ENCODE results near the gene CD48. TPM values are rescaled to one million over a fixed set of nuclear protein-coding genes. Genes with fewer than 3 reads are reported as not detected.
"Not testable (repeated sequence)": the region's sequence is repeated elsewhere in the genome, so short reads cannot be mapped to it uniquely, and the experiment has no call there.

Gene CD48
- total RNA-seq, 2 donors from 2014 or later: 386 to 387 TPM

DNA sequence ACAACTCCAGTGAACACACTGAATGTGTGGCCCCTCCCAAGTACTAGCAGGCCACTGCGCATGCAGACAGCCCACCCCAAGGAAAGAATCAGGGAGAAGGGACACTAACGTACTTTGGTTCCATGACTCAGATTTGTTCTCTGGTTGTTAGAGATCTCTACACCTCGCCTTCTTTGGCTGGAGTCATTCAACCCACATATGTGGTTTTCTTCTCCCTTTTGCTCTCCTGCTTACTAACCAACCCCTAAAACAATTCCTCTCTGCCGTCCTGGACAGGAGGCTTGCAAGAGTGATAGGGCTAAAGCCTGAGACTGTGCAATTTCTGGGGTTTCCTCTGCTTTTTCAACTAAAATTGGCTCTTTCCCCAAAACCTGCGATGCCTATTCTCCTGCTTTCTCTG is 5.7 kb upstream of the CD48 start:
- ATAC-seq (no peak), DNase-seq (no peak)
- H3K9me3 ChIP-seq (ENCODE audit: control insufficient read depth, low read length, poor library complexity, severe bottlenecking): no peaks in the 10 kb centered on the region
- Mint-ChIP-seq H3K4me3 (no peak overlapping the region), H3K27ac (peak overlapping the region; percentile 9), H3K36me3 (ENCODE audit: low read depth) (peaks cover 3% of the 10 kb centered on the region), H3K4me1 (peaks cover 32% of the 10 kb centered on the region), H3K27me3 (peaks cover 8% of the 10 kb centered on the region)

DNA sequence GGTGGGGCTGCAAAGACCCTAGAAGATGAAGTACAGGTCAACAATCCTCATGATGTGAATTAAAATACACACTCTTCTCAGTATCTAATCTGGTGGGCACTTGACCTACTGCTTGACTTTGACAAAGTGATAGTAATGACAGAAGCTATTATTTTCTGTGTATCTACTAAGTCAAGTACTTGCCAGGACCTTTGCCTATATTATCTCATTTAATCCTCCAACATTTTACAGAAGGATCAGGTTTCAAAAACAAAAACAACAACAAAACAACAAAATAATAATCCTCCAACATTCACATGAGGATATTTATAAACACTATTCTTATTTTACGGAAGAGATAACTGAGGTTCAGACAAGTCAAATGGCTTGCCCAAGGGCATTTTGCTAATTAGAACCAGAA is 4.4 kb upstream of the CD48 start:
- Mint-ChIP-seq H3K27ac (no peak overlapping the region), H3K27me3 (peaks cover 8% of the 10 kb centered on the region), H3K4me3 (no peak overlapping the region), H3K4me1 (peaks cover 36% of the 10 kb centered on the region), H3K36me3 (ENCODE audit: low read depth) (peaks cover 3% of the 10 kb centered on the region)
- ATAC-seq (no peak), DNase-seq (no peak)
- no peaks in the 10 kb centered on the region for H3K9me3 ChIP-seq (ENCODE audit: control insufficient read depth, low read length, poor library complexity, severe bottlenecking)

DNA sequence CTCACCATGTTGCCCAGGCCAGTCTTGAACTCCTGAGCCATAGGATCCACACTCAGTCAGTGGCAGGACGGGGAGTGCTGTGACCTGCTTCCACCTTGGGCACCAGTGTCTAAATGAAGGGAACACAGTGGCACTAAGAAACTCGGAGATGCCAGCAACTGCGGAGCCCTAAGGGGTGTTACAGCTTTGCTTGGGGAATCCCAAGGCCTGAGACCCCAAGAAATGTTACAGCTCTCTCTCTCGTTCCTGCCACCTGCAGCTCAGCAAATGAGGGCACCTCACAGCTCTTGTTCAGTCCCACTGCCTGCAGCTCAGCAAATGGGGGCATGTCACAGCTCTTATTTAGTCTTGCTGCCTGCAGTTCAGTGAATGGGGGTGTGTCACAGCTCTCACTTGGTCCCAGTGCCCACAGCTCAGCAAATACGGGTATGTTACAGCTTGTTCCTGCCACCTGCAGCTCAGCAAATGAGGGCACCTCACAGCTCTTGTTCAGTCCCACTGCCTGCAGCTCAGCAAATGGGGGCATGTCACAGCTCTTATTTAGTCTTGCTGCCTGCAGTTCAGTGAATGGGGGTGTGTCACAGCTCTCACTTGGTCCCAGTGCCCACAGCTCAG is 2.5 kb upstream of the CD48 start:
- not testable (repeated sequence) for H3K9me3 ChIP-seq (ENCODE audit: control insufficient read depth, low read length, poor library complexity, severe bottlenecking); H3K4me3 Mint-ChIP-seq; DNase-seq; H3K36me3 Mint-ChIP-seq (ENCODE audit: low read depth); H3K27me3 Mint-ChIP-seq; H3K27ac Mint-ChIP-seq
- peaks cover 39% of the 10 kb centered on the region for H3K4me1 Mint-ChIP-seq
- ATAC-seq: peak; percentile 11

DNA sequence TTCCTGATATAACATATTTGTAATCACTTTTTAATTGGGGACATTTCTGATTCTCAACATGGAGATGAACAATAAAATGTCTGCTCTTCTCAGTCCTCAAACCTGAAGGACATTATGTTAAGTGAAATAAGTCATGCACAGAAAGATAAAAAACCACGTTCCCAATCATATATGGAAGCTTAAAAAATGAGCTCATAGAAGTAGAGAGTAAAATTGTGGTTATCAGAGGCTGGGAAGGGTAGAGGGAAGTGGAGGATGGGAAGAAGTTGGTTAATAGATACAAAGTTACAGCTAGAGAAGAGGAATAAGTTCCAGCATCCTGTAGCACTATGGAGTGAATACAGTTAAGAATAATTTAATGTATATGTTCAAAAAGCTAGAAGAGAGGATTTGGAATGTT is 1.5 kb upstream of the CD48 start:
- H3K9me3 ChIP-seq (ENCODE audit: control insufficient read depth, low read length, poor library complexity, severe bottlenecking): no peaks in the 10 kb centered on the region
- DNase-seq: no peak
- peaks cover 8% of the 10 kb centered on the region for H3K27me3 Mint-ChIP-seq
- no peak overlapping the region for H3K4me3 Mint-ChIP-seq
- no peak overlapping the region for H3K27ac Mint-ChIP-seq
- no peak for ATAC-seq
- peaks cover 3% of the 10 kb centered on the region for H3K36me3 Mint-ChIP-seq (ENCODE audit: low read depth)
- peaks cover 39% of the 10 kb centered on the region for H3K4me1 Mint-ChIP-seq

DNA sequence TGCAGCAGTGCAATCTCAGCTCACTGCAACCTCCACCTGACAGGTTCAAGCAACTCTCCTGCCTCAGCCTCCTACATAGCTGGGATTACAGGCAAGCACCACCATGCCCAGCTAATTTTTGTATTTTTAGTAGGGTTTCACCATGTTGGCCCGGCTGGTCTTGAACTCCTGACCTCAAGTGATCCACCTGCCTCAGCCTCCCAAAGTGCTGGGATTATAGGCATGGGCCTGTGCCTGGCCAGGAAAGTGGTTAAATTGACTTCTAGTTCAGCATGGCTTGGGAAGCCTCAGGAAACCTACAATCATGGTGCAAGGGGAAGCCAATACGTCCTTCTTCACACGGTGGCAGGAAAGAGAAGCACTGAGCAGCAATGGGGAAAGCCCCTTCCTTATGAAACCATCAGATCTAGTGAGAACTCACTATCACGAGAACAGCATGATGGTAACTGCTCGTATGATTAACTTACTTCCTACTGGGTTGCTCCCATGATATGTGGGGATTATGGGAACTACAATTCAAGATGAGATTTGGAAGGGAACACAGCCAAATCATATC is 981 bp upstream of the CD48 start:
- H3K27ac Mint-ChIP-seq; H3K36me3 Mint-ChIP-seq (ENCODE audit: low read depth); H3K27me3 Mint-ChIP-seq; H3K4me3 Mint-ChIP-seq; H3K9me3 ChIP-seq (ENCODE audit: control insufficient read depth, low read length, poor library complexity, severe bottlenecking): not testable (repeated sequence)
- DNase-seq (peak in 2 of 3 donors; percentile 26 to 36), ATAC-seq (peak; percentile 73)
- peaks cover 37% of the 10 kb centered on the region for H3K4me1 Mint-ChIP-seq

DNA sequence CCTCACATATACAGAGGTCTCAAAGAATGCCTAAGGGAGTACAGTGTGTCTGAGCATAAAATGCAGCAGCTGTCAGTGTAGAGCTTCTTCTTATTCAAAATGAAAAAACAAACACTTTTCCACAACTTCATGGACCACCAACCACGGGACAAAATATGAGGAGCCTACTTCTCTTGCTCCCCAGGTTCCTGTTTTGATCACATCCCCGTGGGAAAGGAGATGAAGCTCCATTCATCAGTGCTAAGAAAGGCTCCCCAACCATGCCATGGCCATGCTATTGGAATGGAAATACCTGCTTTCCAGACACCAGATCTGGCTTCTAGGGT is 383 bp downstream of the CD48 start:
- no peaks in the 10 kb centered on the region for H3K9me3 ChIP-seq (ENCODE audit: control insufficient read depth, low read length, poor library complexity, severe bottlenecking)
- Mint-ChIP-seq H3K36me3 (ENCODE audit: low read depth) (no peaks in the 10 kb centered on the region), H3K27ac (no peak overlapping the region), H3K4me1 (peaks cover 32% of the 10 kb centered on the region), H3K27me3 (peaks cover 2% of the 10 kb centered on the region), H3K4me3 (no peak overlapping the region)
- ATAC-seq (no peak), DNase-seq (no peak)

DNA sequence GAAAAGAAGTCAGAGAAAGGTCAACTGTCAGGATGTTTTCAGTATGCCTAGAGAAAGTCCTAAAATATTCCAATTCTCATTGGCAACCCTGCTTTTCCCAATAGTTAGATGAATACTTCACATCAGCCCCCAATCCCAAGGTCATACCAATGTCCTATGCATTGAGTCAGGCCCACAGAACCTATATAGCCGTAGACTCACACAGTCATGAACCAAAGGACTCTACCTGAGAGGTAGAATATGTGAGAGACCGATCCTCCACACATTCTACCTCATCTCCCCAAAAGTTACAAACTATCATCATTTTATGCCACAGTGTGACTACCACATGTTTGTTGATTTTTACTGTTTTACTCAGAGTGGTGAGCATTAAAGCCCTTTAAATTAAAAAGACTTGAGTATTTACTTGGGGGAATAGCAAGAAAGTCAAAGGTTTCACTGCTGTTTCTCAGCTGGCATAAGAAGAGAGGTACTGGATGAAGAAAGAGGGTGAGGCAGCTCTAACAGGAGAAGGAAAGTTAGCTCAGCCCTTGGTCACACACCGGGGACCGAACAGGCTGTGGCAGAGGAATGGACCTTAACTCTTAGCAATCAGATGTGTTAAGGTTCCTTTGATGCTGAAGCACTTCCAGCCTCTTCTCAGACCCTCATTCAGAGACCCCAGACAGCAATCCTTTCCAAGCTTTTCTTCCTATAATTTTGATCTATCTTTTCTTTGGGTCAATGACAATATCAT is 937 bp downstream of the CD48 start:
- peaks cover 35% of the 10 kb centered on the region for H3K4me1 Mint-ChIP-seq
- H3K4me3 Mint-ChIP-seq: no peak overlapping the region
- DNase-seq (no peak), ATAC-seq (no peak)
- no peaks in the 10 kb centered on the region for H3K27me3 Mint-ChIP-seq
- H3K36me3 Mint-ChIP-seq (ENCODE audit: low read depth): no peaks in the 10 kb centered on the region
- H3K27ac Mint-ChIP-seq: no peak overlapping the region
- no peaks in the 10 kb centered on the region for H3K9me3 ChIP-seq (ENCODE audit: control insufficient read depth, low read length, poor library complexity, severe bottlenecking)

DNA sequence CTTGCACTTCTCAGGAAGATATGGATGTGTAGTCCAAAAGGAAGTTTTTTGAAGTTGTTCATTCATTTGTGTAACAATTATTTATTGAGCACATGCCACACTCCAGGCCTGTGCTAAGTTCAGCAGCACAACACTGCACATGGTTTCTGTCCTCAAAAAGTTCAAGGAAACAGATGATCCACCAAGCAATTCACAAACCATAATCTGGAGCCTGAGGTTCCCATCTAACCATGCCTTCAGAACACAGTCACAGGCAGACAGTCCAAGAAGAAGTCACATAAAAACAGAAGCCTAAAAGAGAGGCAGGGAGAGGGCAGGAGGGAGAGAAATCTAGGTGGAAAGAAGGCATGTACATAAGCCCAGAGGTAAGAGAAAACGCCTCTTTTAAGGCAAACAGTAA is 1.9 kb downstream of the CD48 start:
- Mint-ChIP-seq H3K4me1 (peaks cover 44% of the 10 kb centered on the region), H3K27ac (no peak overlapping the region), H3K4me3 (no peak overlapping the region), H3K36me3 (ENCODE audit: low read depth) (no peaks in the 10 kb centered on the region), H3K27me3 (no peaks in the 10 kb centered on the region)
- H3K9me3 ChIP-seq (ENCODE audit: control insufficient read depth, low read length, poor library complexity, severe bottlenecking): no peaks in the 10 kb centered on the region
- DNase-seq: no peak
- ATAC-seq: no peak

DNA sequence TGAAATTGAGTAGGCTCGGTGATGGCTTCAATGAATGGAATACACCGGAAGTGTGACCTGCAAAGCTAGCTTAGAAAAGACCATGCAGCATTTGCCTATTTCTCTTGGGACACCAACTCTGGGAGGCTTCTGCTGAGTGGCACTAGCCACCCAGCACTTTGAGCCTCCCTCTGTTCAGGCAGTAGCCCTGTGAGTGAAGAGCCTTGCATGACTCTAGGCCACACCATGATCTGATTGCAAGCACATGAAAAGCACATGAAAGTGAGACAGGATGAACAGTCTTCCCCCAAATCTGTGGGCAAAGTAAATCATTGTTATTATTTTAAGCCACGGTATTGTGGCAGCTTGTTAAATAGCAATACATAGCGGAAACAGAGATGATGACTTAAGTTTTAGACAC is 2.8 kb downstream of the CD48 start:
- Mint-ChIP-seq H3K27ac (no peak overlapping the region), H3K27me3 (no peaks in the 10 kb centered on the region), H3K4me1 (peaks cover 47% of the 10 kb centered on the region), H3K4me3 (no peak overlapping the region), H3K36me3 (ENCODE audit: low read depth) (peaks cover 2% of the 10 kb centered on the region)
- DNase-seq (no peak), ATAC-seq (peak; percentile 23)
- no peaks in the 10 kb centered on the region for H3K9me3 ChIP-seq (ENCODE audit: control insufficient read depth, low read length, poor library complexity, severe bottlenecking)

DNA sequence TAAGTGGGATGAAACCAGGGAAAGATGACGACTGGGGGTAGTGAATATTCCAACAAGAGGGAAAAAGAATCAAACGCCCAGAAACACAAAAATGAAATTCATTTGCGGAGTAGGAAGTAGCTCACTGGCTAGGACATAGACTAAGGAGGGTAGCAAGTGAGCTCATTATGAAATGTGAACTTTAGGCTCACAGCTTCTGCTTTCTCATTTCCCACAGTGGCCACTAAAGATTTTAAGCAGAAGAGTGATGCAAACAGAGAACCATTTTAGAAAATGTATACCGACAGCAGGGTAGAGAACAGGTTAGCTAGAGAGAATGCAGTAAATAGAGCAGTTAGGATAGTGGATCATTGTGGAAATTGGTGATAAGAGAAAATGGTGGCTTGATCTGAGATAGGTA is 3.5 kb downstream of the CD48 start:
- ATAC-seq (no peak), DNase-seq (no peak)
- Mint-ChIP-seq H3K27me3 (no peaks in the 10 kb centered on the region), H3K36me3 (ENCODE audit: low read depth) (peaks cover 9% of the 10 kb centered on the region), H3K4me3 (no peak overlapping the region), H3K27ac (no peak overlapping the region), H3K4me1 (peaks cover 52% of the 10 kb centered on the region)
- no peaks in the 10 kb centered on the region for H3K9me3 ChIP-seq (ENCODE audit: control insufficient read depth, low read length, poor library complexity, severe bottlenecking)

DNA sequence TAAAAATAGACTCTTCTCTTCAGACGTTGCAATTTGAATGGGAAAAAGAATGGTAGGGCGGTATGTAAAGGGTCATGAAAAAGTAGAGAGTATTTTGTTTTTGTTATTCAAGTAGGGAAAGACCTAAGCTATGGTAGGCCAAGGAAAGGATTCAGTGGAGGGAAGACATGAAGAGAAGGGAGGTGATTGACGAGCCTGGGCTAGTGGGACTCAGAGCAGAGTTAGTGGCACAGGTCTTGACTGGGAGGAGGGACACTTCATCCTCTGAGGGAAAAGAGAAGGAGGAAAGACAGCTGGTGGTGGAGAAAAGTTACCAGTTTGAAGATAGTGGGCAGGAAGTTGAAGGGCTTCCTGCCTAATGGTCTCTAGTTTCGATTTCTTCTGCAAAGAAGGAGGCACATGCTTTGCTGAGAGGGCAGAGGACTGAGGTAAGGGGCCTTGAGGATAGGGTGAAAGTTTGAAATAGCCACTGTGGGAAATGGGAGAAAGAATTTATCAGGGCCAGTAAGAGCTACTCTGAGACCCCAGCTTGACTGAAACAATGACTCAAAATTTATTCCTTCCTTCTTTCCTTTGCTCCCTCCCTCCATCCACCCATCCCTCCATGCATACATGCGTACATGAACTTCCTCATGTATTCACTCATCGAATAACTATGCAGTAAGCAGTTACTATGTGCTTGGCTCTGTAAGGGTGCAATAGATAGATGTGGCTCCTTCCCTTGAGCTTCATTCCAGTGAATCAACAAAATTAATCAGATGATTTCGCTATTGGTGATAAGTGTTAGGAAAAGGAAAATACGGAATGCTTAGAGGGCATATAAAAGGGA is 4.2 kb downstream of the CD48 start:
- no peak overlapping the region for H3K4me3 Mint-ChIP-seq
- H3K36me3 Mint-ChIP-seq (ENCODE audit: low read depth): peaks cover 9% of the 10 kb centered on the region
- peak; percentile 19 for ATAC-seq

DNA sequence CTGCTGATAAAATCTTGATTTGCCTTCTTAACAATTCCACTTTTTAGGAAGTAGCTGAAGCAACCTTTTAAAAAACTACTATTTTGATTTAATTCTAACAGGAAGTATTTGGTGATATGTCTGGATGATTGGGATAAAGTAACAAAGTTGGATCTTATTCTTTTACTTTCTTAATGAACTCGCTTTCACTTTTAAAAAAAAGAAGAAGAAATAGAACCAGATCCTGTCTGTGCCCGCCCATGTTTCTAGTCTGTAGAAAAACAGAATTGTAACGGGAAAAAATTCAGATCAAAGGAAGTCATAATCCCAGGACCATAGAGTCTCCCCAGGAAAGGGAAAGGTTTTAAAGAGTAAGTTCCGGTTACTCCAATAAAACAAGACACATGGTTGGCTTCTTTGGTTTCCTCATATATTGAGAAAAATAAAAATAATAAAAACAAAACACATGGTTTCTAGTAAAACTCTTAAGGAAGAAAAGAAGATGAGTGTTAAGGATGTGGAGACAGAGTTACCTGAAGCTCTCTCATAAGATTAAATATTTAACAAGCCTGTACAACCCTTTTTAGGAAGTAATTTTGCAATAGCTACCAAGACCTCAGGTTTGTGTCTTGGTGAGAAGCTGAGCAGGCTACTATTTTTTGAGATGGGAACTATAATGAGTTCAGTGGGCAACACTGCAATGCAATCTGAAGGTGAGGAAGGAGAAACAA is 4.9 kb downstream of the CD48 start:
- Mint-ChIP-seq H3K36me3 (ENCODE audit: low read depth) (peaks cover 12% of the 10 kb centered on the region), H3K4me1 (peaks cover 48% of the 10 kb centered on the region), H3K4me3 (peak overlapping the region; percentile 71), H3K27ac (no peak overlapping the region), H3K27me3 (no peaks in the 10 kb centered on the region)
- H3K9me3 ChIP-seq (ENCODE audit: control insufficient read depth, low read length, poor library complexity, severe bottlenecking): no peaks in the 10 kb centered on the region
- DNase-seq (no peak), ATAC-seq (no peak)

More for the DNA sequence above, 4.2 kb downstream of the CD48 start:
- Mint-ChIP-seq H3K27me3 (no peaks in the 10 kb centered on the region), H3K4me1 (peaks cover 50% of the 10 kb centered on the region), H3K27ac (no peak overlapping the region)
- DNase-seq: no peak
- H3K9me3 ChIP-seq (ENCODE audit: control insufficient read depth, low read length, poor library complexity, severe bottlenecking): no peaks in the 10 kb centered on the region

DNA sequence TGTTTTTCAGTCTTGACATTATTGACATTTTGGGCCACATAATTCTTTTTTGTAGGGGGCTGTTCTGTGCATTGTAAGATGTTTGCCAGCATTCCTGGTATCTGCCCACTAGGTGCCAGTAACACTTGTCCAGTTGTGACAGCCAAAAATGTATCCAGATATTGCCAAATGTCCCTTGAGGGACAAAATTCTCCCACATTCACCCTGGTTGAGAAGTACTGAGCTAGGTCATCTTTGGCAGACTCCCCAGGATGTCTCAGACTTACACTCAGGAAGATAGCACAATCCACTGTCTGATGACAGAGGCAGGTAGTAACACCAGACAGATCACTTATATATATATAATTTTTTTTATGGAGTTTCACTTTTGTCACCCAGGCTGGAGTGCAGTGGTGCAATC is 5.9 kb downstream of the CD48 start:
- no peaks in the 10 kb centered on the region for H3K9me3 ChIP-seq (ENCODE audit: control insufficient read depth, low read length, poor library complexity, severe bottlenecking)
- no peak for ATAC-seq
- Mint-ChIP-seq H3K27me3 (no peaks in the 10 kb centered on the region), H3K27ac (no peak overlapping the region), H3K4me3 (peak overlapping the region; percentile 71), H3K4me1 (peaks cover 48% of the 10 kb centered on the region), H3K36me3 (ENCODE audit: low read depth) (peaks cover 12% of the 10 kb centered on the region)
- DNase-seq: no peak

Measured in T-helper 17 cell (primary cell).